Sigmoid colon (tissue), 7 donors: ENCODE results near the gene NPHP4. TPM values are rescaled to one million over a fixed set of nuclear protein-coding genes. Genes with fewer than 3 reads are reported as not detected.

Source experiments
- DNase-seq: peaks from one replicate; pipeline ENCODE4 v3.0.0-alpha.2; 2019
- H3K27ac ChIP-seq, 4 donors: fragments of 200-600 bp; sonication (generic); one replicate each; pipeline ENCODE4 v1.5.1; 2016 to 2019; ENCODE audit warnings: mild to moderate bottlenecking in 1 of 4
- H3K27me3 ChIP-seq, 3 donors: fragments of 200-600 bp; sonication (generic); one replicate each; pipeline ENCODE4 v1.5.1; 2019; ENCODE audit warnings: mild to moderate bottlenecking in 1 of 3
- H3K36me3 ChIP-seq, 4 donors: fragments of 200-600 bp; sonication (generic); one replicate each; pipeline ENCODE4 v1.5.1; 2016 to 2019
- H3K4me1 ChIP-seq, 4 donors: fragments of 200-600 bp; sonication (generic); one replicate each; pipeline ENCODE4 v1.5.1; 2017 to 2019
- H3K4me3 ChIP-seq, 4 donors: fragments of 200-600 bp; sonication (generic); one replicate each; pipeline ENCODE4 v1.5.1; 2017 to 2019; ENCODE audit warnings: mild to moderate bottlenecking in 2 of 4, moderate library complexity in 1 of 4
- H3K9me3 ChIP-seq, 4 donors: fragments of 200-600 bp in 3 of 4; sonication (generic) in 3 of 4; one replicate each; pipeline versions ENCODE4 v1.5.1 to v1.6.1; 2013 to 2019
- CTCF ChIP-seq, 4 experiments: fragments of 450-650 bp in 3 of 4; fragments of 200-600 bp in 1 of 4; IDR thresholded peaks; one replicate each; pipeline ENCODE4 v1.5.1; 2016 to 2019; ENCODE audit warnings: antibody characterized with exemption in 4 of 4, mild to moderate bottlenecking in 3 of 4, moderate library complexity in 2 of 4
- EP300 ChIP-seq, 4 donors: sonication (generic); formaldehyde crosslinking; IDR thresholded peaks; one replicate each; pipeline ENCODE4 v1.6.1; 2017; ENCODE audit warnings: antibody characterized with exemption in 4 of 4
- POLR2A ChIP-seq, 2 donors: fragments of 450-650 bp; IDR thresholded peaks; one replicate each; pipeline ENCODE4 v1.6.1; 2016; ENCODE audit warnings: antibody characterized with exemption in 2 of 2, mild to moderate bottlenecking in 2 of 2, moderate library complexity in 2 of 2
- POLR2AphosphoS5 ChIP-seq, 4 donors: sonication (generic); formaldehyde crosslinking; IDR thresholded peaks; one replicate each; pipeline ENCODE4 v1.6.1; 2017; ENCODE audit warnings: antibody characterized with exemption in 4 of 4
- WGBS, 2 donors: extraction: QIAGEN DNeasy Blood & Tissue Kit; methylation state at CpG; one replicate each; pipeline ENCODE4 v1.1.7; 2013; 5-methylcytosine and 5-hydroxymethylcytosine counted together
- intact Hi-C: fragments of 100-400 bp; cut with DNase I; formaldehyde crosslinking; loops from one replicate; pipeline ENCODE4 v1.15.1; 2023
- polyA plus RNA-seq, 3 donors: library from polyadenylated mRNA; stranded (reverse); fragments of 200-250 nt; gene quantifications; one replicate each; pipeline ENCODE4 v1.2.3, GENCODE V29; 2013
- total RNA-seq, 4 donors: library from RNA; depleted of rRNA; stranded (reverse); fragments of >200 nt; gene quantifications; one replicate each; pipeline ENCODE4 v1.1.0, GENCODE V29; 2016
- donor health status: healthy with polysubstance abuse.
- donor health status: Bipolar disorder and iron deficiency.
- donor health status: healthy.

NPHP4 gene
- total and polyA plus RNA-seq, 7 donors: 0.60 to 12.2 (median 5.7) TPM

GRCh38 chr1:6009120-6010040, 17.2 kb upstream of the NPHP4 start:
- H3K4me3 ChIP-seq: no peak overlapping the region
- no peaks in the 10 kb centered on the region for H3K27me3 ChIP-seq
- DNase-seq: no peak
- no peak overlapping the region for H3K27ac ChIP-seq
- intact Hi-C loops: no loop called here
- no peaks in the 10 kb centered on the region for H3K9me3 ChIP-seq
- TF ChIP-seq EP300 (IDR thresholded peaks at IDR 0.05): no peak
- TF ChIP-seq POLR2A (IDR thresholded peaks at IDR 0.05): no peak
- no peak for TF ChIP-seq CTCF (IDR thresholded peaks at IDR 0.05)
- no peak for TF ChIP-seq POLR2AphosphoS5 (IDR thresholded peaks at IDR 0.05)
- 91 to 94% methylated on average over 23 of the region's 23 CpGs for WGBS, 2 donors
- no peaks in the 10 kb centered on the region for H3K36me3 ChIP-seq
- H3K4me1 ChIP-seq: no peaks in the 10 kb centered on the region

GRCh38 chr1:6008696-6009095, 16.5 kb upstream of the NPHP4 start:
- TF ChIP-seq POLR2AphosphoS5 (IDR thresholded peaks at IDR 0.05) (no peak), EP300 (IDR thresholded peaks at IDR 0.05) (no peak), POLR2A (IDR thresholded peaks at IDR 0.05) (no peak), CTCF (IDR thresholded peaks at IDR 0.05) (no peak)
- 73 to 77% methylated on average over 6 of the region's 6 CpGs for WGBS, 2 donors
- H3K27me3 ChIP-seq: no peaks in the 10 kb centered on the region

GRCh38 chr1:6008084-6008415, 15.8 kb upstream of the NPHP4 start:
- WGBS, 2 donors: 88 to 91% methylated on average over 11 of the region's 11 CpGs
- H3K36me3 ChIP-seq: no peaks in the 10 kb centered on the region
- no peak overlapping the region for H3K4me3 ChIP-seq
- no peaks in the 10 kb centered on the region for H3K27me3 ChIP-seq
- TF ChIP-seq CTCF (IDR thresholded peaks at IDR 0.05): no peak
- TF ChIP-seq POLR2AphosphoS5 (IDR thresholded peaks at IDR 0.05): no peak
- no peak for TF ChIP-seq POLR2A (IDR thresholded peaks at IDR 0.05)
- TF ChIP-seq EP300 (IDR thresholded peaks at IDR 0.05): no peak
- H3K9me3 ChIP-seq: no peaks in the 10 kb centered on the region
- no peak for DNase-seq
- intact Hi-C loops: no loop called here
- H3K4me1 ChIP-seq: no peaks in the 10 kb centered on the region
- no peak overlapping the region for H3K27ac ChIP-seq

More at GRCh38 chr1:6008696-6009095, 16.5 kb upstream of the NPHP4 start:
- intact Hi-C loops: no loop called here
- Histone ChIP-seq H3K36me3 (no peaks in the 10 kb centered on the region), H3K4me3 (no peak overlapping the region), H3K27ac (no peak overlapping the region), H3K9me3 (no peaks in the 10 kb centered on the region), H3K4me1 (no peaks in the 10 kb centered on the region)
- no peak for DNase-seq

- H3K4me3 ChIP-seq: no peak overlapping the region
- no peaks in the 10 kb centered on the region for H3K36me3 ChIP-seq
- 62 to 83% methylated on average over 25 of the region's 25 CpGs for WGBS, 2 donors
- TF ChIP-seq POLR2AphosphoS5 (IDR thresholded peaks at IDR 0.05) (no peak), CTCF (IDR thresholded peaks at IDR 0.05) (no peak), EP300 (IDR thresholded peaks at IDR 0.05) (no peak), POLR2A (IDR thresholded peaks at IDR 0.05) (no peak)
- H3K4me1 ChIP-seq: no peaks in the 10 kb centered on the region
- intact Hi-C loops: no loop called here
- no peak overlapping the region for H3K27ac ChIP-seq
- DNase-seq: no peak
- H3K27me3 ChIP-seq: no peaks in the 10 kb centered on the region
- H3K9me3 ChIP-seq: no peaks in the 10 kb centered on the region
These were observed 15.3 kb upstream of the NPHP4 start for GRCh38 chr1:6007318-6008083.
